SW 1271 (cell line): Measurements from ENCODE around the gene ITPKC.
A peak's percentile ranks its signal among the peaks of the same experiment; 100 is the strongest.

ENCODE experiments used
- DNase-seq, 2 experiments: peaks; one replicate each; lab custom pipeline; 2025; lab: John Stamatoyannopoulos, UW

ITPKC gene

DNA sequence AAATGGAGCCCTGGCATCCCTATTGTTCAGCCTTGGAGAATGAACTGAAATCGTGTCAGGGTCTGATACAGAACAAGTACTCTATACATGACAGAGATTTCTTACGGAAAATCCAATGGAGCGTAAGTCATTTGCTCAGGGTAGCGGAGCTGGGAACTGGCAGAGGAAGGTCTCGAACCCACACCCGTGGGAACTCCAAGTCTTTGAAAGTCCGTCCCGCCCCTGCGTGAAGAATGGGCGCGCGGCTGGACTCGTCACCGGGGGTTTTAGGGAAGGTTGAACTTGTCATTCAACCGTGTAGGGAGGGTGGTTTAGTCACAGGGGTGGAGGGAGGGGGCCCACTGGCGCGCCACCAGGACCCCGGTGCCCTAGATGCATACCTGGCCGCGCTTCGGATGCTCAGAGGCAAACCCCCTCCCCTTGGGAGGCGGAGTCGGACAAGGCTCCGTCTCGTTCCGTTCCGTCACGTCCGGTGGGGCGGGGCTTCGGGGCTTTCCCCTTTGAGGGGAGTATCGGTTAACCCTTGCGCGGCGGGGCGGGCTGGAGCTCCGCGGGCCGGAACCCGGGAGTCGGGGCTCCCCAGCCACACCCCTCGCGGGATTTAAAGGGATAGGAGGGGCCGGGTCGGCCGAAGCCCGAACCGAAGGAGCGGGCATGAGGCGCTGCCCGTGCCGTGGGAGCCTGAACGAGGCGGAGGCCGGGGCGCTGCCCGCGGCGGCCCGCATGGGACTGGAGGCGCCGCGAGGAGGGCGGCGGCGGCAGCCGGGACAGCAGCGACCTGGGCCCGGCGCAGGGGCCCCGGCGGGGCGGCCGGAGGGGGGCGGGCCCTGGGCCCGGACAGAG, at the start of gene ITPKC, which contains the start of gene COQ8B:
TSS of gene ITPKC (plus strand) at position 631 of the 843 bp plus-strand sequence. CDS start at position 655, 24 bp downstream.
TSS of gene COQ8B (minus strand) at position 405 of the 843 bp plus-strand sequence. CDS start 2,254 bp downstream, outside the sequence.
- DNase-seq, result peak; percentile 78 to 89

- no peak for DNase-seq
These were observed 49.3 kb upstream of the ITPKC start for GRCh38 chr19:40667602-40668001.

DNA sequence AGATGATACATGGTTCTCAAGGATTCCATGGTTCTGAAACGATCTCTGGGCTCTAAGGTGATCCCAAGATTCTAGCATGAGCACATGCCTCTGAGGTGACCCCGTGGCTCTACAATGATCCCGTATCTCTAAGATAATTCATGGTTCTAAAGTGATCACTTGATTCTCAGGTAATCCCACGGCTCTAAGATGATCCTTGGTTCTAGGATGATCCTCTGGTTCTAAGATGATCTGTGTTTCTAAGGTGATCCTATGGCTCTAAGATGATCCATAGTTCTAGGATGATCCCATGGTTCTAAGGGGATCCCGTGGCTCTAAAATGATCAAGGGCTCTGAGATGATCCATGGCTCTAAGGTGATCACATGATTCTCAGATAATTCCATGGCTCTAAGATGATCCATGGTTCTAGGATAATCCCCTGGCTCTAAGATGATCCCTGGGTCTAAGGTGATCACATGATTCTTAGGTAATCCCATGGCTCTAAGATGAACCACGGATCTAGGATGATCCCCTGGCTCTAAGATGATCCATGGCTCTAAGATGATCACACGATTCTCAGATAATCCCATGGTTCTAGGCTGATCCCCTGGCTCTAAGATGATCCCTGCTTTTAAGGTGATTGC, 47.8 kb upstream of the ITPKC start:
- DNase-seq, result no peak

GRCh38 chr19:40671404-40671803, 45.5 kb upstream of the ITPKC start:
- DNase-seq, result no peak

GRCh38 chr19:40672038-40672437, 44.9 kb upstream of the ITPKC start:
- no peak for DNase-seq

- no peak for DNase-seq
These were observed 44.2 kb upstream of the ITPKC start for GRCh38 chr19:40672573-40673299.

- DNase-seq, result no peak
These were observed 43.5 kb upstream of the ITPKC start for GRCh38 chr19:40673397-40673796.

- no peak for DNase-seq
These were observed 42.6 kb upstream of the ITPKC start for GRCh38 chr19:40674291-40674690.

- DNase-seq, result no peak
These were observed 39.8 kb upstream of the ITPKC start for GRCh38 chr19:40677156-40677555.

DNA sequence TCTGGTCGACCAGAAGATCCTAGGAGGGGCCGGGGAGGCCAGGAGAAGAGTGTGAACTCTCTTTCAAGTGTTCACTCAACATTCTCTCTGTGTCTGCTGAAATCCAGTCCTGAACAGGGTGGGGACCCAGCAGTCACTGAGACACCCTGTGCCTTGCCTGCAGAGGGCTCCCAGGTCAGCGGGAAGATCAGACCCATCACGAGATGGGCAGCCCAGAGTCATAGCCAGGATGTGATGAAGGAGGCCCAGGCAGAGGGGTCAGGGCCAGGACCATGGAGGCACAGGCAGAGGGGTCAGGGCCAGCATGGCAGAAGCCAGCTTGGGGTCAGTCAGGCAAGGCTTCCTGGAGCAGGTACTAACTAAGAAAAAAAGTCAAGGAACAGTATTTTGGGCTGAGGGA, 35.9 kb upstream of the ITPKC start:
- DNase-seq, result no peak

DNA sequence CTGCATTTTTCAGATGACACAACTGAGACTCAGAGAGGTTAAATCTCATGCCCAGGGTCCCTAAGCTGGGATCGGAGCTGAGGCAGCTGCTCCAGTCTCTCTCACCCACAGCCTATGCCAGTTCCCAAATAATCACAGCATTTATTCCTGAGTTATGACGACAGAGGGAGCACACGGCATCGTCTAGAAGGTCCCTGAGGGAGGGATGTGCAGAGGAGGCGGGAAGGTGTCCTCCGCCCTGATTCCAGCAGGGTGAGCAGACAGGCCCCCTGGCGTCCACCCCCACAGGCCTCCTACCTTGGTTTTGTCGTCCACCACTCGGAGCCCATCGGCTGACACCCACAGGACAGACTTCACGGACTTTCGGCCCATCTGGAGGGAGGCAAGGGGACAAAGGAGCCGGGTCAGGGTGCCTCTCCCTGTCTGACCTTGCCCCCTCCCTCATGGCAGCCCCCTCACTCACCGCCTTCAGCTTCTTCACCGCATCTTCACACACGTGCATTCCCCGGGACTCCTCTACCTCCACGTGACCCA, 34.4 kb upstream of the ITPKC start:
- DNase-seq, result no peak

GRCh38 chr19:40683437-40683836, 33.5 kb upstream of the ITPKC start:
- DNase-seq, result no peak

DNA sequence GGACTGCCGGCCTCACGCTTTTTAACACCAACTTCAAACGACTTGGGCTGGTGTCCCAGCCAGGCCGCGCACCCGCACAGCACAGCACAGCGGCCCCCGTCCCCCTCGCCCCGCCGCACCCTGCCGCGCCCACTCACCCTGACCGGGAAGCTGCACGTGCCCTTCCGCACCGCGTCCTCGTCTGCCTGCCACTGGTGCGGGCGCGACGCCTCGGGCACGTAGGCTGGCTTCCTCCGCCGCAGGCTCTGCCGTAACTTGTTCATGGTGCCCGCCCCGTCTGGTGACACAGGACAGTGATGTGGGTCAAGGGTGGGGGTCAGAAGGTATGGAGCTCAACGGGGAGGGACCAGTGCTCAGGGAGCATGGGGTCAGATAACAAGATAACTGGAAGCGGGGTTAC, 32.6 kb upstream of the ITPKC start:
- DNase-seq, result no peak

DNA sequence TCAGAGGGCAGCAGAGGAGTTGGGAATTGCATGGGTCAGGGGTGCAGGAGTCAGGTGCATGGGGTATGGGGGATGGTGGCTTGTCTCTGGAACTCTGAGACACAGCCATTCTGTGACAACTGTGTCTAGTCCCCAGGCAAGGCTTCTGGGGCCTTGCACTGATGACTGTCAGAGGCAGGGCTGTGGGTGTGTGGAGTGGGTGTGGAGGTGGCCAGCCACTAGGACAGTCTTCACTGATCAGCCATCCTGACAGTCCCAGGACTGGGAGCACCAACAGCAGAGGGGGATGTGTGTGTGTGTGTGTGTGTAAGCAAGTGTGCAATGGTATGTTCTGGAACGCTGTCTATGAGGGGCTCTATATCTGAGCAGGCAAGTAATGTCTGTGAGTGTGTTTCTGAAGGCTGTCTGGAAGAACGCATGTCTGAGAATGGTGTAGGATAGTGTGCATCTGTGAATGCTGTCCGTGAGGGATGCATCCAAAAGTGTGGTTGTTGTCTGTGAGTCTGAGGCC, 31.8 kb upstream of the ITPKC start:
- no peak for DNase-seq

GRCh38 chr19:40685563-40685962, 31.3 kb upstream of the ITPKC start:
- DNase-seq, result no peak

- DNase-seq, result no peak
These were observed 29.9 kb upstream of the ITPKC start for GRCh38 chr19:40686882-40687524.

GRCh38 chr19:40687525-40688016, 29.3 kb upstream of the ITPKC start:
- DNase-seq, result no peak

GRCh38 chr19:40688309-40688708, 28.6 kb upstream of the ITPKC start:
- DNase-seq, result no peak

- no peak for DNase-seq
These were observed 27.9 kb upstream of the ITPKC start for GRCh38 chr19:40688987-40689338.

DNA sequence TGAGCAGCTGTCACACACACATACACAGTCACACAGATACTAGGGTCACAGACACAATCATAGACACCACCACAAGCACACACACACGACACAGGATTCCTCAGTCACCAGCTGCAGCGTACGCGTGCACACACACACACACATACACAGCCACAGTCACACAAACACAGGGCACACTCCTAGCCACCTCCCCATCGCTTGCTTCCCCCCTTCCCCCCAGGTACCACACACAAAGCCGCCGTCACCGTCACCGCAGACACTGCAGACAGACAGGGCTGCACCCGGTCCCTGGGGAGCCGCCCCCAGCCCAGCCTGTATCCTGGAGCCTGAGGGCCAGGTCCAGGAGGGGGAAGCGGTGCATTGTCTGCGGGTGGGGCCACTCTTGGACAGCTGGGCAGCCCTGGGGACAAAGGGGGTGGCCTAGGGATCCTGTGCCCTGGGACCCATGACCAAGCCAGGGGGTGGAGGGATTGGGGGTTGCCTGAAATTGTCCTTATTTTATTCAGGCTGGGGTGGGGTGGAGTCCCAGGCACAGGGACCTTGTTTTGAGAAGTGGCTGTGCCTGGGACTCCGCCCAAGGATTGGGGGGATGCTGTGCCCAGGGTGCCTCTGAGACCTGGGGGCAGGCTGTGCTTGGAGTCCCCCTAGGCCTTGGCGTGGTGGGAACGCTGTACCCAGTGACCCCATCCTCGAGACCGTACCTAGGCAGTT, 27.4 kb upstream of the ITPKC start:
- DNase-seq, result no peak
